HG02870 (cell line): ENCODE measurements around the gene OR10H2.
"Not testable (repeated sequence)": the region's sequence is repeated elsewhere in the genome, so short reads cannot be mapped to it uniquely, and the experiment has no call there.

Experiments
- ATAC-seq: cut with Tn5 transposase; IDR thresholded peaks from one replicate; pipeline ENCODE4 v1.9.1; 2021; ENCODE audit warnings: mild to moderate bottlenecking, moderate library complexity; ENCODE audit not compliant: unreplicated experiment

Gene OR10H2

GRCh38 chr19:15759962-15760565 is 32.2 kb downstream of the OR10H2 start:
- ATAC-seq: no peak

GRCh38 chr19:15769586-15769985 is 41.8 kb downstream of the OR10H2 start:
- ATAC-seq: no peak

- not testable (repeated sequence) for ATAC-seq
These were observed 46.3 kb downstream of the OR10H2 start for GRCh38 chr19:15774159-15774558.

GRCh38 chr19:15775249-15775648 is 47.4 kb downstream of the OR10H2 start:
- ATAC-seq: no peak

GRCh38 chr19:15776264-15776663 is 48.4 kb downstream of the OR10H2 start:
- ATAC-seq: no peak

GRCh38 chr19:15776991-15777970 is 49.5 kb downstream of the OR10H2 start:
- no peak for ATAC-seq
